K562 (cell line): Measurements from ENCODE around the gene GPATCH4. TPM values are rescaled to one million over a fixed set of nuclear protein-coding genes. Genes with fewer than 3 reads are reported as not detected.
A peak's percentile ranks its signal among the peaks of the same experiment; 100 is the strongest.

Experiments
- RBM14 ChIP-seq: fragments of 200-400 bp; formaldehyde crosslinking; IDR thresholded peaks from 2 replicates; pipeline ENCODE4 v1.6.1; 2018; ENCODE audit warnings: low read depth, mild to moderate bottlenecking, low read length, moderate library complexity, borderline replicate concordance; ENCODE audit not compliant: insufficient read depth
- SIRT6 ChIP-seq: IDR thresholded peaks from one replicate; pipeline ENCODE4 v1.6.1; 2012; ENCODE audit warnings: low read depth, mild to moderate bottlenecking, control low read depth, inconsistent platforms, low read length, moderate library complexity
- polyA plus RNA-seq, 8 experiments: library from polyadenylated mRNA; depleted of rRNA in 4 of 8; stranded (reverse) in 5 of 8; unstranded in 3 of 8; fragments of >200 nt; fragmentation: Nextera tagmentation in 2 of 8; fragmentation: Illumina TruSeq in 1 of 8; extraction: Ambion mirVana in 2 of 8; extraction: Trizol in 1 of 8; gene quantifications; 2 replicates each; pipeline versions ENCODE4 v1.2.1 to v1.2.3, GENCODE V29; 2011 to 2014; ENCODE audit warnings: inconsistent platforms in 1 of 8, missing spikeins in 1 of 8
- total RNA-seq, 7 experiments: library from RNA; depleted of rRNA in 6 of 7; stranded (reverse); fragments of >200 nt in 6 of 7; fragmentation: Illumina TruSeq in 2 of 7; extraction: Trizol in 2 of 7; gene quantifications; 2 replicates each; pipeline versions ENCODE4 v1.2.1 to v1.2.3, GENCODE V29; 2011 to 2021; ENCODE audit warnings: low replicate concordance in 1 of 7
- TF ChIP-seq, protein P1 (sequence below): IDR thresholded peaks from 2 replicates; pipeline ENCODE4 v1.6.1; 2016; ENCODE audit warnings: missing genetic modification characterization, missing compliant biosample characterization
- TF ChIP-seq, protein P2 (sequence below), 2 experiments: IDR thresholded peaks; 2 replicates each; pipeline ENCODE4 v1.6.1; 2011; ENCODE audit warnings: borderline replicate concordance in 1 of 2, control low read depth in 1 of 2, low read depth in 1 of 2, low read length in 1 of 2, mild to moderate bottlenecking in 1 of 2, mixed read lengths in 1 of 2, moderate library complexity in 1 of 2; ENCODE audit not compliant: insufficient read depth in 1 of 2, insufficient read length in 1 of 2, poor library complexity in 1 of 2, severe bottlenecking in 1 of 2; ENCODE audit errors: extremely low read depth in 1 of 2

Gene GPATCH4
- total and polyA plus RNA-seq, 9 of the 15 experiments (the other 6 are each of a cell fraction or from before 2014, with no cell fraction given) = 43.7 to 105 (median 76.5) TPM

DNA sequence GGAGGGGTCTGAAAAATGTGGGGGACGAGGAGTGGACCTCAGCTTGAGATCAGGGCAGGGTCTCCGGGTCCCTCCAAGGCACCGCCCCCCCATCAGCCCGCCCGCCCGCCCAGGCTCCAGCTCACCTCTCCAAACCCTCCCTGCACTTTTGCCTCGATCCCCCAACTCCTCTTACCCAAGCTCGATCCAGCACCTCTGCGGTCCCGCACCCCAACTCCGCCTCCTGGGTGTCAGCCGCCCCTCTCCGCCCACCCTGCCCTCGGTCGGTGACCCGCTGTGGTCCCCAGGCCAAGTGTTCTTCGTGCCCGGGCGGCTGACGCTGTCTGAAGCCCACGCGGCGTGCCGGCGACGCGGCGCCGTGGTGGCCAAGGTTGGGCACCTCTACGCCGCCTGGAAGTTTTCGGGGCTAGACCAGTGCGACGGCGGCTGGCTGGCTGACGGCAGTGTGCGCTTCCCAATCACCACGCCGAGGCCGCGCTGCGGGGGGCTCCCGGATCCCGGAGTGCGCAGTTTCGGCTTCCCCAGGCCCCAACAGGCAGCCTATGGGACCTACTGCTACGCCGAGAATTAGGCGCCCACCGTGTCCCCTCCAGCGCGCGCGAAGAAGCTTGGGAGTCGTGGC lies 23.6 kb upstream of the GPATCH4 start (continued):
- TF ChIP-seq RBM14 = 0 out of 2 replicates have a peak, but pooled peaks have one; percentile 79
- TF ChIP-seq, protein P1, sequence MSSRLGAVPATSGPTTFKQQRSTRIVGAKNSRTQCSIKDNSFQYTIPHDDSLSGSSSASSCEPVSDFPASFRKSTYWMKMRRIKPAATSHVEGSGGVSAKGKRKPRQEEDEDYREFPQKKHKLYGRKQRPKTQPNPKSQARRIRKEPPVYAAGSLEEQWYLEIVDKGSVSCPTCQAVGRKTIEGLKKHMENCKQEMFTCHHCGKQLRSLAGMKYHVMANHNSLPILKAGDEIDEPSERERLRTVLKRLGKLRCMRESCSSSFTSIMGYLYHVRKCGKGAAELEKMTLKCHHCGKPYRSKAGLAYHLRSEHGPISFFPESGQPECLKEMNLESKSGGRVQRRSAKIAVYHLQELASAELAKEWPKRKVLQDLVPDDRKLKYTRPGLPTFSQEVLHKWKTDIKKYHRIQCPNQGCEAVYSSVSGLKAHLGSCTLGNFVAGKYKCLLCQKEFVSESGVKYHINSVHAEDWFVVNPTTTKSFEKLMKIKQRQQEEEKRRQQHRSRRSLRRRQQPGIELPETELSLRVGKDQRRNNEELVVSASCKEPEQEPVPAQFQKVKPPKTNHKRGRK (tag) = no peak
- no peak for TF ChIP-seq SIRT6
- TF ChIP-seq, protein P2, sequence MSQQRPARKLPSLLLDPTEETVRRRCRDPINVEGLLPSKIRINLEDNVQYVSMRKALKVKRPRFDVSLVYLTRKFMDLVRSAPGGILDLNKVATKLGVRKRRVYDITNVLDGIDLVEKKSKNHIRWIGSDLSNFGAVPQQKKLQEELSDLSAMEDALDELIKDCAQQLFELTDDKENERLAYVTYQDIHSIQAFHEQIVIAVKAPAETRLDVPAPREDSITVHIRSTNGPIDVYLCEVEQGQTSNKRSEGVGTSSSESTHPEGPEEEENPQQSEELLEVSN (IDR thresholded peaks at IDR 0.05; ENCODE audit: borderline replicate concordance in 1 of 2, extremely low read depth in 1 of 2, insufficient read depth in 1 of 2, insufficient read length in 1 of 2, low read depth in 1 of 2, low read length in 1 of 2, poor library complexity in 1 of 2, severe bottlenecking in 1 of 2) = peak; percentile 62 to 92
